Stimulated activated CD4-positive, alpha-beta T cell treated with anti-CD3 and anti-CD28 coated beads, Interleukin-4, amount 100 ng/mL, for 48 hours (primary cell): ENCODE results near the gene ADARB2.

ENCODE experiments used
- DNase-seq, 2 donors: peaks; one replicate each; pipeline ENCODE4 v3.0.0-alpha.2; 2020; ENCODE audit warnings: low read depth in 2 of 2

ADARB2 gene

GRCh38 chr10:1686491-1686749 is 50.9 kb downstream of the ADARB2 start:
- DNase-seq = no peak

GRCh38 chr10:1685699-1686490 is 51.4 kb downstream of the ADARB2 start:
- no peak for DNase-seq

- DNase-seq = no peak
Observed at GRCh38 chr10:1684991-1685390, 52.3 kb downstream of the ADARB2 start.

- no peak for DNase-seq
Observed at GRCh38 chr10:1683649-1684048, 53.7 kb downstream of the ADARB2 start.

GRCh38 chr10:1679821-1680650 is 57.3 kb downstream of the ADARB2 start:
- DNase-seq = no peak

GRCh38 chr10:1678084-1678483 is 59.2 kb downstream of the ADARB2 start:
- DNase-seq = no peak

GRCh38 chr10:1677307-1677939 is 59.9 kb downstream of the ADARB2 start:
- DNase-seq = no peak

GRCh38 chr10:1674501-1674900 is 62.8 kb downstream of the ADARB2 start:
- DNase-seq = no peak

- DNase-seq = no peak
Observed at GRCh38 chr10:1673568-1674345, 63.6 kb downstream of the ADARB2 start.

GRCh38 chr10:1672001-1672781 is 65.1 kb downstream of the ADARB2 start:
- DNase-seq = no peak

- no peak for DNase-seq
Observed at GRCh38 chr10:1671366-1672000, 65.8 kb downstream of the ADARB2 start.

GRCh38 chr10:1670541-1671365 is 66.6 kb downstream of the ADARB2 start:
- DNase-seq = no peak

GRCh38 chr10:1669433-1669832 is 67.9 kb downstream of the ADARB2 start:
- DNase-seq = no peak

GRCh38 chr10:1668399-1668798 is 68.9 kb downstream of the ADARB2 start:
- DNase-seq = no peak

GRCh38 chr10:1667392-1667791 is 69.9 kb downstream of the ADARB2 start:
- no peak for DNase-seq

- DNase-seq = no peak
Observed at GRCh38 chr10:1666147-1666546, 71.2 kb downstream of the ADARB2 start.

GRCh38 chr10:1665681-1666080 is 71.6 kb downstream of the ADARB2 start:
- DNase-seq = no peak

- no peak for DNase-seq
Observed at GRCh38 chr10:1665021-1665661, 72.2 kb downstream of the ADARB2 start.

- DNase-seq = no peak
Observed at GRCh38 chr10:1664333-1664964, 72.9 kb downstream of the ADARB2 start.
